HepG2 (cell line): ENCODE results near the gene PLOD2. TPM values are rescaled to one million over a fixed set of nuclear protein-coding genes. Genes with fewer than 3 reads are reported as not detected.

Experiments used
- ATF7 ChIP-seq, 2 experiments: fragments of 450-650 bp in 1 of 2; sonication (generic) in 1 of 2; formaldehyde crosslinking in 1 of 2; IDR thresholded peaks; 2 replicates each; pipeline versions ENCODE4 v1.4.0 to v1.6.1; 2016 to 2020; ENCODE audit warnings: antibody characterized with exemption in 1 of 2, mild to moderate bottlenecking in 1 of 2, missing genetic modification reagents in 1 of 2
- CHCHD3 ChIP-seq: sonication (generic); formaldehyde crosslinking; IDR thresholded peaks from 2 replicates; pipeline ENCODE4 v1.8.0; 2022; ENCODE audit warnings: mild to moderate bottlenecking, missing genetic modification reagents, moderate library complexity
- FOXP1 ChIP-seq, 2 experiments: fragments of 450-650 bp in 1 of 2; IDR thresholded peaks; 2 replicates each; pipeline ENCODE4 v1.6.1; 2017 to 2018; ENCODE audit warnings: antibody characterized with exemption in 1 of 2
- KDM6A ChIP-seq: IDR thresholded peaks from 2 replicates; pipeline ENCODE4 v1.6.1; 2016; ENCODE audit warnings: low read depth
- KIAA2018 ChIP-seq: sonication (generic); formaldehyde crosslinking; IDR thresholded peaks from 2 replicates; pipeline ENCODE4 v1.5.0; 2020; ENCODE audit warnings: mild to moderate bottlenecking, missing genetic modification reagents, borderline replicate concordance
- PITX1 ChIP-seq: sonication (generic); formaldehyde crosslinking; IDR thresholded peaks from 2 replicates; pipeline ENCODE4 v1.5.1; 2020; ENCODE audit warnings: mild to moderate bottlenecking, missing genetic modification reagents
- REXO4 ChIP-seq: sonication (generic); formaldehyde crosslinking; IDR thresholded peaks from 2 replicates; pipeline ENCODE4 v1.8.0; 2022; ENCODE audit warnings: missing genetic modification reagents, mild to moderate bottlenecking, borderline replicate concordance
- SOX13 ChIP-seq, 3 experiments: fragments of 450-650 bp in 1 of 3; sonication (generic) in 1 of 3; formaldehyde crosslinking in 1 of 3; IDR thresholded peaks in 2 of 3; conservative IDR thresholded peaks in 1 of 3; 2 replicates each; pipeline versions ENCODE4 v1.5.0 to v1.6.1; 2016 to 2020; ENCODE audit warnings: antibody characterized with exemption in 1 of 3, mild to moderate bottlenecking in 1 of 3, missing compliant biosample characterization in 1 of 3, missing genetic modification reagents in 1 of 3, moderate library complexity in 1 of 3
- ZKSCAN8 ChIP-seq: IDR thresholded peaks from 2 replicates; pipeline ENCODE4 v1.6.1; 2016; ENCODE audit warnings: borderline replicate concordance, missing genetic modification reagents, missing compliant biosample characterization
- ZNF607 ChIP-seq: sonication (generic); formaldehyde crosslinking; IDR thresholded peaks from 2 replicates; pipeline ENCODE4 v1.5.1; 2020; ENCODE audit warnings: missing genetic modification reagents, mild to moderate bottlenecking, borderline replicate concordance
- ZNF75D ChIP-seq: sonication (generic); formaldehyde crosslinking; IDR thresholded peaks from 2 replicates; pipeline ENCODE4 v1.8.1; 2023; ENCODE audit warnings: missing genetic modification reagents, mild to moderate bottlenecking, borderline replicate concordance
- ZNF780A ChIP-seq: sonication (generic); formaldehyde crosslinking; IDR thresholded peaks from 2 replicates; pipeline ENCODE4 v1.8.0; 2022; ENCODE audit warnings: mild to moderate bottlenecking, missing genetic modification reagents, moderate library complexity
- ZSCAN25 ChIP-seq: sonication (generic); formaldehyde crosslinking; IDR thresholded peaks from 2 replicates; pipeline ENCODE4 v1.8.0; 2022; ENCODE audit warnings: mild to moderate bottlenecking, missing genetic modification reagents
- polyA plus RNA-seq, 8 experiments: library from polyadenylated mRNA; depleted of rRNA in 3 of 8; stranded (reverse) in 7 of 8; unstranded in 1 of 8; fragments of >200 nt; fragmentation: Illumina TruSeq in 4 of 8; extraction: Trizol in 4 of 8; gene quantifications; 2 replicates each; pipeline versions ENCODE4 v1.2.1 to v1.2.3, GENCODE V29; 2011 to 2016; ENCODE audit warnings: low read depth in 4 of 8, missing spikeins in 1 of 8, mixed read lengths in 1 of 8; ENCODE audit not compliant: insufficient read depth in 1 of 8
- total RNA-seq, 5 experiments: library from RNA; depleted of rRNA; stranded (reverse); fragments of >200 nt; fragmentation: Illumina TruSeq; extraction: Trizol; gene quantifications; 2 replicates each; pipeline ENCODE4 v1.2.3, GENCODE V29; 2016; ENCODE audit warnings: low read depth in 1 of 5
- TF ChIP-seq, protein P1 (sequence below): sonication (generic); formaldehyde crosslinking; IDR thresholded peaks from 2 replicates; pipeline ENCODE4 v1.4.0; 2020; ENCODE audit warnings: missing genetic modification reagents

PLOD2 gene
- total and polyA plus RNA-seq, 2 of the 13 experiments (the other 11 are each of a cell fraction or from before 2014, with no cell fraction given), result 107 to 161 TPM

DNA sequence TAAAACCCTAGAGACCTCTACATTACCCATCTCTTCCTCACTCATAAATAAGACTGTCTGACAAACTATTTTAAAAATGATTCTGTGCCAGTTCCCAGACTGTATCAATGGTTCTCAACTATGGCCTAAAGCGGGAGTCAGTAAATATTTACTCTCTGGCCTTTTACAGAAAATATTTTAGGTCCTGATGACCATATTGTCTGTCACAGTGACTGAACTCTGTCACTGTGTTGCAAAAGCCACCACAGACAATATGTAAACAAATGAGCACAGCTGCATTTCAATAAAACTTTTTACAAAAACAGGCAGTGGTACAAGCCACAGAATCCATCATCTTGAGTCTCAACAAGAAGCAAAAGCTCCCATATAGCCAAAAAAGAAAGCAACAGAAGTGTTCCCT lies 45.4 kb downstream of the PLOD2 start (continued):
- TF ChIP-seq KIAA2018 (CRISPR knock-in tag), result no peak
- TF ChIP-seq ATF7 (IDR thresholded peaks at IDR 0.05), result no peak; the same call in 1 of the 2 replicates
- no peak for TF ChIP-seq ATF7 (CRISPR knock-in tag; IDR thresholded peaks at IDR 0.05)
- no peak for TF ChIP-seq REXO4 (CRISPR knock-in tag)
- 0 out of 2 replicates have a peak, but pooled peaks have one; percentile 36 for TF ChIP-seq PITX1 (CRISPR knock-in tag)
- no peak for TF ChIP-seq ZSCAN25 (CRISPR knock-in tag)
- no peak; the same call in 1 of the 2 replicates for TF ChIP-seq ZKSCAN8 (CRISPR knock-in tag)
- TF ChIP-seq, protein P1, sequence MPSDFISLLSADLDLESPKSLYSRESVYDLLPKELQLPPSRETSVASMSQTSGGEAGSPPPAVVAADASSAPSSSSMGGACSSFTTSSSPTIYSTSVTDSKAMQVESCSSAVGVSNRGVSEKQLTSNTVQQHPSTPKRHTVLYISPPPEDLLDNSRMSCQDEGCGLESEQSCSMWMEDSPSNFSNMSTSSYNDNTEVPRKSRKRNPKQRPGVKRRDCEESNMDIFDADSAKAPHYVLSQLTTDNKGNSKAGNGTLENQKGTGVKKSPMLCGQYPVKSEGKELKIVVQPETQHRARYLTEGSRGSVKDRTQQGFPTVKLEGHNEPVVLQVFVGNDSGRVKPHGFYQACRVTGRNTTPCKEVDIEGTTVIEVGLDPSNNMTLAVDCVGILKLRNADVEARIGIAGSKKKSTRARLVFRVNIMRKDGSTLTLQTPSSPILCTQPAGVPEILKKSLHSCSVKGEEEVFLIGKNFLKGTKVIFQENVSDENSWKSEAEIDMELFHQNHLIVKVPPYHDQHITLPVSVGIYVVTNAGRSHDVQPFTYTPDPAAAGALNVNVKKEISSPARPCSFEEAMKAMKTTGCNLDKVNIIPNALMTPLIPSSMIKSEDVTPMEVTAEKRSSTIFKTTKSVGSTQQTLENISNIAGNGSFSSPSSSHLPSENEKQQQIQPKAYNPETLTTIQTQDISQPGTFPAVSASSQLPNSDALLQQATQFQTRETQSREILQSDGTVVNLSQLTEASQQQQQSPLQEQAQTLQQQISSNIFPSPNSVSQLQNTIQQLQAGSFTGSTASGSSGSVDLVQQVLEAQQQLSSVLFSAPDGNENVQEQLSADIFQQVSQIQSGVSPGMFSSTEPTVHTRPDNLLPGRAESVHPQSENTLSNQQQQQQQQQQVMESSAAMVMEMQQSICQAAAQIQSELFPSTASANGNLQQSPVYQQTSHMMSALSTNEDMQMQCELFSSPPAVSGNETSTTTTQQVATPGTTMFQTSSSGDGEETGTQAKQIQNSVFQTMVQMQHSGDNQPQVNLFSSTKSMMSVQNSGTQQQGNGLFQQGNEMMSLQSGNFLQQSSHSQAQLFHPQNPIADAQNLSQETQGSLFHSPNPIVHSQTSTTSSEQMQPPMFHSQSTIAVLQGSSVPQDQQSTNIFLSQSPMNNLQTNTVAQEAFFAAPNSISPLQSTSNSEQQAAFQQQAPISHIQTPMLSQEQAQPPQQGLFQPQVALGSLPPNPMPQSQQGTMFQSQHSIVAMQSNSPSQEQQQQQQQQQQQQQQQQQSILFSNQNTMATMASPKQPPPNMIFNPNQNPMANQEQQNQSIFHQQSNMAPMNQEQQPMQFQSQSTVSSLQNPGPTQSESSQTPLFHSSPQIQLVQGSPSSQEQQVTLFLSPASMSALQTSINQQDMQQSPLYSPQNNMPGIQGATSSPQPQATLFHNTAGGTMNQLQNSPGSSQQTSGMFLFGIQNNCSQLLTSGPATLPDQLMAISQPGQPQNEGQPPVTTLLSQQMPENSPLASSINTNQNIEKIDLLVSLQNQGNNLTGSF, result no peak
- no peak for TF ChIP-seq CHCHD3
- no peak for TF ChIP-seq ZNF75D (CRISPR knock-in tag)
- TF ChIP-seq ZNF780A, result no peak
- TF ChIP-seq KDM6A, result peak; percentile 58
- TF ChIP-seq SOX13 (IDR thresholded peaks at IDR 0.05), result 0 out of 2 replicates have a peak, but pooled peaks have one; percentile 40
- TF ChIP-seq SOX13 (CRISPR knock-in tag; conservative IDR thresholded peaks at IDR 0.05 in 1 of 2, IDR thresholded peaks at IDR 0.05 in 1 of 2), result peak in 1 of 2 experiments; percentile 93; a peak in 2 of 4 replicates
- TF ChIP-seq FOXP1 (IDR thresholded peaks at IDR 0.05), result peak; percentile 81
- peak; percentile 94 for TF ChIP-seq FOXP1 (CRISPR knock-in tag; IDR thresholded peaks at IDR 0.05)
- 0 out of 2 replicates have a peak, but pooled peaks have one; percentile 48 for TF ChIP-seq ZNF607 (CRISPR knock-in tag)
